Stimulated activated CD8-positive, alpha-beta memory T cell treated with anti-CD3 and anti-CD28 coated beads, Interleukin-4, amount 100 ng/mL, for 1 hour (primary cell): ENCODE results near the gene SLC4A3.

Experiments used
- DNase-seq, 2 donors: peaks; one replicate each; pipeline ENCODE4 v3.0.0-alpha.2; 2020; ENCODE audit warnings: low read depth in 2 of 2, low spot score in 1 of 2

Gene SLC4A3

GRCh38 chr2:219627103-219628100 is at the start of gene SLC4A3:
Gene SLC4A3 (plus strand): TSS chr2:219627630. CDS start chr2:219627993, 363 bp downstream.
- no peak for DNase-seq

GRCh38 chr2:219578811-219579613 is 48.4 kb upstream of the SLC4A3 start:
- DNase-seq: no peak

GRCh38 chr2:219581346-219581745 is 46.1 kb upstream of the SLC4A3 start:
- DNase-seq: no peak

- no peak for DNase-seq
Measured at GRCh38 chr2:219591091-219591490, 36.3 kb upstream of the SLC4A3 start.

- DNase-seq: no peak
Measured at GRCh38 chr2:219592736-219593135, 34.7 kb upstream of the SLC4A3 start.

GRCh38 chr2:219593154-219593553 is 34.3 kb upstream of the SLC4A3 start:
- DNase-seq: no peak

GRCh38 chr2:219595256-219595655 is 32.2 kb upstream of the SLC4A3 start:
- DNase-seq: no peak

GRCh38 chr2:219596954-219597551 is 30.4 kb upstream of the SLC4A3 start:
- DNase-seq: no peak

- DNase-seq: peak; percentile 73 to 82
Measured at GRCh38 chr2:219597552-219598307, 29.7 kb upstream of the SLC4A3 start, which contains the start of gene STK11IP. Gene STK11IP (plus strand): TSS chr2:219597857. CDS start chr2:219598120, 263 bp downstream.

- DNase-seq: no peak
Measured at GRCh38 chr2:219598308-219599078, 28.9 kb upstream of the SLC4A3 start.

GRCh38 chr2:219603771-219604170 is 23.7 kb upstream of the SLC4A3 start:
- no peak for DNase-seq

GRCh38 chr2:219605607-219605954 is 21.8 kb upstream of the SLC4A3 start:
- no peak for DNase-seq

- DNase-seq: no peak
Measured at GRCh38 chr2:219607931-219608330, 19.5 kb upstream of the SLC4A3 start.

- DNase-seq: no peak
Measured at GRCh38 chr2:219608399-219608964, 18.9 kb upstream of the SLC4A3 start.

GRCh38 chr2:219609149-219609750 is 18.2 kb upstream of the SLC4A3 start:
- no peak for DNase-seq

GRCh38 chr2:219611306-219611705 is 16.1 kb upstream of the SLC4A3 start:
- no peak for DNase-seq

- DNase-seq: no peak
Measured at GRCh38 chr2:219611866-219612576, 15.4 kb upstream of the SLC4A3 start.

GRCh38 chr2:219612577-219613286 is 14.7 kb upstream of the SLC4A3 start:
- no peak for DNase-seq
